H1 (cell line): ENCODE data around the gene IFT27. TPM values are rescaled to one million over a fixed set of nuclear protein-coding genes. Genes with fewer than 3 reads are reported as not detected.

ENCODE experiments used
- CBX5 ChIP-seq: fragments of 300-800, 300-1000 bp; sonication (generic); IDR thresholded peaks from 2 replicates; pipeline ENCODE4 v1.7.1; 2016; ENCODE audit warnings: antibody characterized with exemption, low read length, low read depth
- GABPA ChIP-seq: IDR thresholded peaks from 2 replicates; pipeline ENCODE4 v1.6.1; 2011; ENCODE audit warnings: mild to moderate bottlenecking, low read length, moderate library complexity, borderline replicate concordance; ENCODE audit not compliant: insufficient read depth
- RBBP5 ChIP-seq: IDR thresholded peaks from 2 replicates; pipeline ENCODE4 v1.7.1; 2012; ENCODE audit warnings: low read depth, mild to moderate bottlenecking, inconsistent platforms, low read length, moderate library complexity, borderline replicate concordance
- RNF2 ChIP-seq: fragments of 200-900, 300-1000 bp; sonication (generic); IDR thresholded peaks from 2 replicates; pipeline ENCODE4 v1.7.1; 2016; ENCODE audit warnings: borderline replicate concordance, low read depth, mild to moderate bottlenecking, antibody characterized with exemption, low read length; ENCODE audit not compliant: poor library complexity, severe bottlenecking; ENCODE audit errors: missing control alignments
- USF2 ChIP-seq: IDR thresholded peaks from 2 replicates; pipeline ENCODE4 v1.6.1; 2011; ENCODE audit warnings: low read length, improper control_type of control experiment
- polyA plus RNA-seq, 7 experiments: library from polyadenylated mRNA; depleted of rRNA in 3 of 7; stranded (reverse) in 5 of 7; unstranded in 2 of 7; fragments of >200 nt in 5 of 7; fragments of 200-250 nt in 2 of 7; gene quantifications; 1 replicate in 5 of 7; 2 replicates in 1 of 7; 4 replicates in 1 of 7; pipeline versions ENCODE4 v1.2.1 to v1.2.3, GENCODE V29; 2011 to 2013; ENCODE audit warnings: missing spikeins in 2 of 7, mixed read lengths in 2 of 7
- total RNA-seq: library from RNA; stranded (reverse); fragmentation: NEBNext Ultra II Directional; extraction: Animal tissue kit (Norgen Biotek cat#: 25700); gene quantifications from 2 replicates; pipeline ENCODE4 v1.2.1, GENCODE V29; 2021

The IFT27 gene
- total and polyA plus RNA-seq, 2 of the 8 experiments (the other 6 are each of a cell fraction or from before 2014, with no cell fraction given) = 36.4 to 46.2 TPM

GRCh38 chr22:36732609-36733008, 43.3 kb downstream of the IFT27 start (continued):
- TF ChIP-seq USF2 = no peak
- no peak for TF ChIP-seq RNF2
- no peak for TF ChIP-seq GABPA
- no peak for TF ChIP-seq CBX5
- TF ChIP-seq RBBP5 = no peak
